ENCODE measurements around the gene PROKR1.
A peak's percentile ranks its signal among the peaks of the same experiment; 100 is the strongest.
"Not testable (repeated sequence)": the region's sequence is repeated elsewhere in the genome, so short reads cannot be mapped to it uniquely, and the experiment has no call there.

The PROKR1 gene

GRCh38 chr2:68643011-68643873, at the start of gene PROKR1:
Gene PROKR1, plus strand, starts transcription at chr2:68643579. Its CDS starts 2,243 bp downstream, at chr2:68645822.
- peak; percentile 21 for DNase-seq

- no peak for DNase-seq
Measured at GRCh38 chr2:68594041-68594440, 49.3 kb upstream of the PROKR1 start.

GRCh38 chr2:68594674-68595492, 48.5 kb upstream of the PROKR1 start:
- peak; percentile 49 for DNase-seq

GRCh38 chr2:68595493-68595785, 47.9 kb upstream of the PROKR1 start:
- not testable (repeated sequence) for DNase-seq

GRCh38 chr2:68600495-68600894, 42.9 kb upstream of the PROKR1 start:
- DNase-seq, result not testable (repeated sequence)

- DNase-seq, result no peak
Measured at GRCh38 chr2:68603059-68603458, 40.3 kb upstream of the PROKR1 start.

- no peak for DNase-seq
Measured at GRCh38 chr2:68604077-68604476, 39.3 kb upstream of the PROKR1 start.

- no peak for DNase-seq
Measured at GRCh38 chr2:68605939-68606338, 37.4 kb upstream of the PROKR1 start.

- DNase-seq, result no peak
Measured at GRCh38 chr2:68606759-68607158, 36.6 kb upstream of the PROKR1 start.

- no peak for DNase-seq
Measured at GRCh38 chr2:68607837-68608236, 35.5 kb upstream of the PROKR1 start.

GRCh38 chr2:68612765-68613519, 30.4 kb upstream of the PROKR1 start:
- no peak for DNase-seq

- DNase-seq, result no peak
Measured at GRCh38 chr2:68620772-68621171, 22.6 kb upstream of the PROKR1 start.

GRCh38 chr2:68623820-68624219, 19.6 kb upstream of the PROKR1 start:
- DNase-seq, result no peak

- no peak for DNase-seq
Measured at GRCh38 chr2:68627615-68628014, 15.8 kb upstream of the PROKR1 start.

GRCh38 chr2:68632021-68632420, 11.4 kb upstream of the PROKR1 start:
- no peak for DNase-seq

- no peak for DNase-seq
Measured at GRCh38 chr2:68637047-68637446, 6.3 kb upstream of the PROKR1 start.

- DNase-seq, result no peak
Measured at GRCh38 chr2:68643874-68644485, 601 bp downstream of the PROKR1 start.

- no peak for DNase-seq
Measured at GRCh38 chr2:68645523-68645922, 2.1 kb downstream of the PROKR1 start.

- DNase-seq, result no peak
Measured at GRCh38 chr2:68646303-68646702, 2.9 kb downstream of the PROKR1 start.

GRCh38 chr2:68650645-68651044, 7.3 kb downstream of the PROKR1 start:
- no peak for DNase-seq

GRCh38 chr2:68653034-68653433, 9.7 kb downstream of the PROKR1 start:
- no peak for DNase-seq

GRCh38 chr2:68653538-68653982, 10.2 kb downstream of the PROKR1 start:
- DNase-seq, result peak; percentile 23

GRCh38 chr2:68658266-68658665, 14.9 kb downstream of the PROKR1 start:
- no peak for DNase-seq
